Osteocyte (in vitro differentiated cells): ENCODE measurements around the gene ARMH4. TPM values are rescaled to one million over a fixed set of nuclear protein-coding genes. Genes with fewer than 3 reads are reported as not detected.

Source experiments
- DNase-seq: peaks from one replicate; pipeline ENCODE4 v3.0.0; 2021; ENCODE audit warnings: mixed read lengths; ENCODE audit not compliant: unreplicated experiment; ENCODE audit errors: extremely low spot score
- H3K27ac Mint-ChIP-seq: one replicate; pipeline ENCODE4 v1.8.0; 2021; ENCODE audit warnings: mild to moderate bottlenecking, mixed read lengths; ENCODE audit not compliant: unreplicated experiment
- H3K27me3 Mint-ChIP-seq: one replicate; pipeline ENCODE4 v1.8.0; 2021; ENCODE audit warnings: mixed read lengths; ENCODE audit not compliant: unreplicated experiment
- H3K36me3 Mint-ChIP-seq: one replicate; pipeline ENCODE4 v1.8.0; 2021; ENCODE audit warnings: mixed read lengths; ENCODE audit not compliant: unreplicated experiment
- H3K4me1 Mint-ChIP-seq: one replicate; pipeline ENCODE4 v1.8.0; 2021; ENCODE audit warnings: mixed read lengths; ENCODE audit not compliant: unreplicated experiment
- H3K4me3 Mint-ChIP-seq: one replicate; pipeline ENCODE4 v1.8.0; 2021; ENCODE audit warnings: mild to moderate bottlenecking, moderate library complexity, mixed read lengths; ENCODE audit not compliant: unreplicated experiment
- H3K9me3 Mint-ChIP-seq: one replicate; pipeline ENCODE4 v1.8.0; 2021; ENCODE audit warnings: mixed read lengths; ENCODE audit not compliant: unreplicated experiment
- CTCF ChIP-seq: fragments of 200-600 bp; sonication (generic); IDR thresholded peaks from 2 replicates; pipeline ENCODE4 v1.5.0; 2021; ENCODE audit warnings: antibody characterized with exemption, mild to moderate bottlenecking, moderate library complexity
- total RNA-seq: library from RNA; stranded (reverse); gene quantifications from 2 replicates; pipeline ENCODE4 v1.2.1, GENCODE V29; 2021

Gene ARMH4
- total RNA-seq, 1 donor from 2014 or later = 13.9 TPM

- Mint-ChIP-seq H3K4me3 (no peak overlapping the region), H3K27ac (no peak overlapping the region), H3K4me1 (peaks cover 2% of the 10 kb centered on the region), H3K27me3 (peaks cover 24% of the 10 kb centered on the region), H3K36me3 (no peaks in the 10 kb centered on the region), H3K9me3 (no peaks in the 10 kb centered on the region)
- TF ChIP-seq CTCF = no peak
- DNase-seq = no peak
Observed at GRCh38 chr14:58145936-58146335, 6.1 kb downstream of the ARMH4 start.

DNA sequence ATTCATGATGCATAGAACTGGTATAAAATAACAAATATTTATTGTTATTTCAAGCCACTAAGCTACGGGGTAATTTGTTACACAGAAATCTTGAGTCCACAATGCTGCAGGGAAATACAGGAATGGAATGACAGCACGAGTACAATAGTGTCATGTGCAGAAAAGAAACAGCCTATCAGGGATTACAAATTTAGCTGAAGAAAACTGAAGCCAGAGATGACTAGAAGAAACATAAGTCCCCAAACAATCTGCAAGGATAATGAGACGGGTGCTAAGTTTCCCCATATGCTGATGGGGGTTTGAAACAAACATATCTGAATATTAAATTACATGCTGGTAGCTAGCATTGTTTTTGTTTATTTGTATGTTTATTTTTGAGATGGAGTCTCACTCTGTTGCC is 8.9 kb downstream of the ARMH4 start:
- Mint-ChIP-seq H3K4me3 (no peak overlapping the region), H3K4me1 (no peaks in the 10 kb centered on the region), H3K27ac (no peak overlapping the region), H3K36me3 (peaks cover 2% of the 10 kb centered on the region), H3K27me3 (peaks cover 7% of the 10 kb centered on the region), H3K9me3 (no peaks in the 10 kb centered on the region)
- no peak for TF ChIP-seq CTCF
- DNase-seq = no peak

GRCh38 chr14:58141893-58142292 is 10.1 kb downstream of the ARMH4 start:
- Mint-ChIP-seq H3K27ac (no peak overlapping the region), H3K4me3 (no peak overlapping the region), H3K4me1 (no peaks in the 10 kb centered on the region), H3K9me3 (no peaks in the 10 kb centered on the region), H3K36me3 (peaks cover 3% of the 10 kb centered on the region), H3K27me3 (peaks cover 7% of the 10 kb centered on the region)
- DNase-seq = no peak
- no peak for TF ChIP-seq CTCF

- Mint-ChIP-seq H3K9me3 (no peaks in the 10 kb centered on the region), H3K27ac (no peak overlapping the region), H3K4me1 (no peaks in the 10 kb centered on the region), H3K36me3 (peaks cover 3% of the 10 kb centered on the region), H3K27me3 (no peaks in the 10 kb centered on the region), H3K4me3 (no peak overlapping the region)
- no peak for DNase-seq
- no peak for TF ChIP-seq CTCF
Observed at GRCh38 chr14:58138714-58139482, 13.1 kb downstream of the ARMH4 start.

DNA sequence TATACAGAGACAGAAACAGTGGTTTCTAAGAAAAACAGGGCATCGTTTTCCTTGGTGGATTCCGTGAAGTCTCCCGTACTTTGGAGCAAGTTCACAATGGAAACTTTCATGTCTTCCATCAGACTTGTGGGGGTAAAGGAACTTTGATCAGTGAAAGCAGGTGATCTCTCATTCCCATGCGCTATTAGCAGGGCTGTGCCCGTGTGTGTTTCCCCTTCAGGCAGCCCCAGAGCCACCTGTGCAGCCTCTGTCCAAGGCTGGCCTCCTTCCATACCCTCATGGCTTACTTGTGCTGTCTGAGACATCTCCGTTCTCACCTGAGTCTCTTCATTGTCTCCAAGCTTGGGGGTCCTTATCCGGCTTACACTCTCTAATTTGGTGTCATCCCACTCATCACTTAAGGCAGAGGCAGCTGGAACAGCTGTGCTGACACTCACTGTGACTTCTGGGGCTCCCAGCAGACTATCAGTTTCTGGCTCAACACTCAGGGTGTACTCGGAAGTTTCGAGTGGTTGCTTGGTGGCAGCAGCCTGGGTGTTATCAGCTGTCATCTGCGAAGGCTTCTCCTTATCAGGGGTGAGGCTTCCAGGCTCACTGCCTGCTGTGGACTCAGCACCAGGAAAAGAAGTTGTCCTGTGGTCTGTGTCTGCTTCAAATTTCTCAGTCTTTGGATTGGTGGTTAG is 13.8 kb downstream of the ARMH4 start:
- no peak for DNase-seq
- no peak overlapping the region for H3K27ac Mint-ChIP-seq

More for the DNA sequence above, 13.8 kb downstream of the ARMH4 start:
- Mint-ChIP-seq H3K4me3 (no peak overlapping the region), H3K36me3 (peaks cover 3% of the 10 kb centered on the region), H3K4me1 (no peaks in the 10 kb centered on the region), H3K27me3 (no peaks in the 10 kb centered on the region), H3K9me3 (no peaks in the 10 kb centered on the region)
- no peak for TF ChIP-seq CTCF
